IMR-90 (cell line): ENCODE data around the gene DPYD. TPM values are rescaled to one million over a fixed set of nuclear protein-coding genes. Genes with fewer than 3 reads are reported as not detected.

Experiments
- ATAC-seq: fragments of 200-7000 bp; cut with Tn5 transposase; 2 replicates; pipeline ENCODE4 v1.9.1; 2020; ENCODE audit warnings: low read depth, mild to moderate bottlenecking, moderate library complexity
- BruUV-seq: library from RNA; stranded (reverse); fragments of 400-500 nt; replicated peaks from 2 replicates; lab custom pipeline; 2021; lab: Mats Ljungman, UMichigan
- CTCF ChIA-PET: fragments of 300-600 bp; formaldehyde crosslinking; extraction: SDS; loops from one replicate; lab custom pipeline; 2021; ENCODE audit warnings: antibody characterized with exemption; lab: Yijun Ruan, JAX
- POLR2A ChIA-PET: fragments of 300-600 bp; sonication (Branson Sonifier 250); formaldehyde crosslinking; loops from one replicate; lab custom pipeline; 2022; ENCODE audit warnings: antibody characterized with exemption; ENCODE audit not compliant: unreplicated experiment; lab: Charles Lee
- DNase-seq: peaks from one replicate; pipeline ENCODE4 v3.0.0; 2013
- H2AFZ ChIP-seq: replicated peaks from 2 replicates; pipeline ENCODE3; 2013; ENCODE audit warnings: low read length, mild to moderate bottlenecking; ENCODE audit not compliant: poor library complexity
- H2AK5ac ChIP-seq: 2 replicates; pipeline ENCODE4 v1.6.1; 2013; ENCODE audit warnings: low read depth, low read length, inconsistent platforms
- H2AK9ac ChIP-seq: replicated peaks from 2 replicates; pipeline ENCODE3; 2013; ENCODE audit warnings: mild to moderate bottlenecking, low read depth, low read length, moderate library complexity; ENCODE audit not compliant: poor library complexity
- H2BK120ac ChIP-seq: 2 replicates; pipeline ENCODE4 v1.6.1; 2013; ENCODE audit warnings: low read depth, low read length, inconsistent platforms
- H2BK15ac ChIP-seq: 3 replicates; pipeline ENCODE4 v1.6.1; 2013; ENCODE audit warnings: low read depth, low read length, inconsistent platforms
- H2BK20ac ChIP-seq: 2 replicates; pipeline ENCODE4 v1.6.1; 2013; ENCODE audit warnings: low read depth, mild to moderate bottlenecking, inconsistent platforms, low read length, moderate library complexity
- H2BK5ac ChIP-seq: 2 replicates; pipeline ENCODE4 v1.6.1; 2013; ENCODE audit warnings: mild to moderate bottlenecking, low read depth, low read length, inconsistent platforms; ENCODE audit not compliant: poor library complexity, severe bottlenecking
- H3K14ac ChIP-seq: replicated peaks from 2 replicates; pipeline ENCODE4 v1.6.1; 2013; ENCODE audit warnings: low read depth, low read length, inconsistent platforms
- H3K18ac ChIP-seq: 2 replicates; pipeline ENCODE4 v1.6.1; 2013; ENCODE audit warnings: low read depth, low read length, control low read depth
- H3K23ac ChIP-seq: 2 replicates; pipeline ENCODE4 v1.6.1; 2013; ENCODE audit warnings: low read depth, low read length, inconsistent platforms
- H3K27ac ChIP-seq: 2 replicates; pipeline ENCODE4 v1.5.1; 2013; ENCODE audit warnings: mild to moderate bottlenecking, control low read depth, low read length; ENCODE audit not compliant: insufficient read depth
- H3K27me3 ChIP-seq: 2 replicates; pipeline ENCODE4 v1.6.1; 2013; ENCODE audit warnings: low read length; ENCODE audit not compliant: control insufficient read depth, insufficient read depth
- H3K36me3 ChIP-seq: 2 replicates; pipeline ENCODE4 v1.6.1; 2013; ENCODE audit warnings: low read length, mixed read lengths; ENCODE audit not compliant: control insufficient read depth, insufficient read depth
- H3K4ac ChIP-seq: 2 replicates; pipeline ENCODE4 v1.6.1; 2013; ENCODE audit warnings: low read depth, low read length, inconsistent platforms
- H3K4me1 ChIP-seq: 2 replicates; pipeline ENCODE4 v1.6.1; 2013; ENCODE audit warnings: low read length, mixed read lengths; ENCODE audit not compliant: control insufficient read depth, insufficient read depth
- H3K4me2 ChIP-seq: 2 replicates; pipeline ENCODE4 v1.6.1; 2013; ENCODE audit warnings: low read depth, mild to moderate bottlenecking, control low read depth, low read length, moderate library complexity
- H3K4me3 ChIP-seq: 2 replicates; pipeline ENCODE4 v1.5.1; 2013; ENCODE audit warnings: low read depth, mild to moderate bottlenecking, control low read depth, low read length, moderate library complexity; ENCODE audit not compliant: insufficient read depth
- H3K56ac ChIP-seq: 2 replicates; pipeline ENCODE4 v1.6.1; 2013; ENCODE audit warnings: low read length, inconsistent platforms; ENCODE audit not compliant: insufficient read depth; ENCODE audit errors: extremely low read depth
- H3K79me1 ChIP-seq, 2 experiments: 2 replicates each; pipeline ENCODE4 v1.6.1; 2013; ENCODE audit warnings: low read length in 2 of 2, inconsistent platforms in 1 of 2, low read depth in 1 of 2
- H3K9ac ChIP-seq: 2 replicates; pipeline ENCODE4 v1.6.1; 2013; ENCODE audit warnings: low read depth, low read length, control low read depth
- H3K9me1 ChIP-seq: 2 replicates; pipeline ENCODE4 v1.6.1; 2013; ENCODE audit warnings: low read length, inconsistent platforms; ENCODE audit not compliant: insufficient read depth
- H3K9me3 ChIP-seq: 2 replicates; pipeline ENCODE4 v1.6.1; 2013; ENCODE audit warnings: low read length; ENCODE audit not compliant: control insufficient read depth, insufficient read depth
- H4K20me1 ChIP-seq: 2 replicates; pipeline ENCODE4 v1.6.1; 2013; ENCODE audit warnings: low read length, inconsistent platforms; ENCODE audit not compliant: insufficient read depth
- H4K5ac ChIP-seq: 2 replicates; pipeline ENCODE4 v1.6.1; 2013; ENCODE audit warnings: mild to moderate bottlenecking, low read depth, low read length, control low read depth
- H4K8ac ChIP-seq, 2 experiments: 2 replicates each; pipeline ENCODE4 v1.6.1; 2013; ENCODE audit warnings: low read depth in 2 of 2, low read length in 2 of 2, control low read depth in 1 of 2, inconsistent platforms in 1 of 2
- H4K91ac ChIP-seq: 2 replicates; pipeline ENCODE4 v1.6.1; 2013; ENCODE audit warnings: low read depth, low read length, inconsistent platforms; ENCODE audit not compliant: insufficient read depth
- BHLHE40 ChIP-seq: fragments of 150-350 bp; IDR thresholded peaks from 2 replicates; pipeline ENCODE4 v1.6.1; 2016; ENCODE audit warnings: mild to moderate bottlenecking, low read depth, low read length
- CEBPB ChIP-seq: IDR thresholded peaks from 2 replicates; pipeline ENCODE4 v1.6.1; 2012; ENCODE audit warnings: low read depth, low read length, improper control_type of control experiment
- MXI1 ChIP-seq: IDR thresholded peaks from 2 replicates; pipeline ENCODE4 v1.6.1; 2012; ENCODE audit warnings: low read depth, mild to moderate bottlenecking, low read length, moderate library complexity, borderline replicate concordance
- NFE2L2 ChIP-seq: fragments of 150-350 bp; IDR thresholded peaks from 2 replicates; pipeline ENCODE4 v1.6.1; 2016; ENCODE audit warnings: low read depth, mild to moderate bottlenecking, low read length
- RAD21 ChIP-seq: IDR thresholded peaks from 2 replicates; pipeline ENCODE4 v1.6.1; 2012; ENCODE audit warnings: low read length, improper control_type of control experiment
- WGBS, 2 experiments: methylation state at CpG; one replicate each; pipeline versions ENCODE4 v1.1.5 to v1.1.7; 2013; ENCODE audit warnings: missing lambda C conversion rate in 2 of 2; ENCODE audit not compliant: insufficient read length in 1 of 2; ENCODE audit errors: extremely low coverage in 2 of 2; 5-methylcytosine and 5-hydroxymethylcytosine counted together
- dilution Hi-C: fragments of 300-500 bp; cut with HindIII; formaldehyde crosslinking; loops from one replicate; pipeline ENCODE4 v1.14.3; 2018; ENCODE audit warnings: low sequenced_read_pairs; ENCODE audit not compliant: unreplicated experiment
- in situ Hi-C: fragments of 300-500 bp; cut with MboI; formaldehyde crosslinking; loops from 3 replicates; pipeline ENCODE4 v1.14.3; 2019; ENCODE audit warnings: low sequenced_read_pairs, inconsistent platforms, mixed read lengths
- intact Hi-C: fragments of 100-400 bp; cut with micrococcal nuclease; formaldehyde crosslinking; loops from 2 replicates; pipeline ENCODE4 v1.10.0; 2022
- polyA plus RNA-seq, 3 experiments: library from polyadenylated mRNA; depleted of rRNA; stranded (reverse); fragments of >200 nt; gene quantifications; 2 replicates each; pipeline ENCODE4 v1.2.3, GENCODE V29; 2012; ENCODE audit warnings: low replicate concordance in 1 of 3
- total RNA-seq: library from RNA; depleted of rRNA; stranded (reverse); fragments of >200 nt; gene quantifications from 2 replicates; pipeline ENCODE4 v1.2.3, GENCODE V29; 2012
- TF ChIP-seq, protein P1 (sequence below): fragments of 150-350 bp; IDR thresholded peaks from 2 replicates; pipeline ENCODE4 v1.6.1; 2017; ENCODE audit warnings: mild to moderate bottlenecking, antibody characterized with exemption, low read length, low read depth
- TF ChIP-seq, protein P2 (sequence below): fragments of 150-350 bp; IDR thresholded peaks from 2 replicates; pipeline ENCODE4 v1.6.1; 2016; ENCODE audit warnings: low read depth, mild to moderate bottlenecking, low read length, moderate library complexity, borderline replicate concordance
- TF ChIP-seq, protein P3 (sequence below): conservative IDR thresholded peaks from 2 replicates; pipeline ENCODE4 v1.5.1; 2012; ENCODE audit warnings: mild to moderate bottlenecking, low read depth, low read length, improper control_type of control experiment

DPYD gene
- total and polyA plus RNA-seq, 2 of the 4 experiments (the other 2 are of a cell fraction) = 9.3 to 47.3 TPM

DNA sequence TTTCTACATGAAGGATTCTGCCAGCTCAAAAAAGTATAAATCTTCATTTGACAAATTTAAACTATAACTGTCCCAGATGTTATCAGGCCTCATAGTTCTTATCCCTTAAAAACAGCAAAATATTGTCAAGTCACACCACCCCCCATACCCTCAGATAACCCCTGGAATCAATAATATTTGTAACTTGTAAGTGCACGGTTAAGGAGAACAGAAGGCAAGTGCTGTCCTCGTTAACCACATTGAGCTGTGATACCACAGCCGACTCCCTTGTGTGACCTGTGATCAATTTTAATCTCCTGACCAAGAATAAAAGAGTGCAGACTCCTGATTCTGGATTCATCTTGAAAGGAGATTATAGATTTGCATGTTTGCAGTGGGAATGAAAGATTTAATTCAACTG, 310.7 kb downstream of the DPYD start:
- H3K9ac ChIP-seq = no peak overlapping the region
- no peak overlapping the region for H4K8ac ChIP-seq
- DNase-seq = no peak
- H3K4me2 ChIP-seq = no peak overlapping the region
- TF ChIP-seq, protein P1, sequence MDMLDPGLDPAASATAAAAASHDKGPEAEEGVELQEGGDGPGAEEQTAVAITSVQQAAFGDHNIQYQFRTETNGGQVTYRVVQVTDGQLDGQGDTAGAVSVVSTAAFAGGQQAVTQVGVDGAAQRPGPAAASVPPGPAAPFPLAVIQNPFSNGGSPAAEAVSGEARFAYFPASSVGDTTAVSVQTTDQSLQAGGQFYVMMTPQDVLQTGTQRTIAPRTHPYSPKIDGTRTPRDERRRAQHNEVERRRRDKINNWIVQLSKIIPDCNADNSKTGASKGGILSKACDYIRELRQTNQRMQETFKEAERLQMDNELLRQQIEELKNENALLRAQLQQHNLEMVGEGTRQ = no peak
- TF ChIP-seq RAD21 (no peak), BHLHE40 (no peak), NFE2L2 (no peak), MXI1 (no peak), CEBPB (no peak)
- TF ChIP-seq, protein P2, sequence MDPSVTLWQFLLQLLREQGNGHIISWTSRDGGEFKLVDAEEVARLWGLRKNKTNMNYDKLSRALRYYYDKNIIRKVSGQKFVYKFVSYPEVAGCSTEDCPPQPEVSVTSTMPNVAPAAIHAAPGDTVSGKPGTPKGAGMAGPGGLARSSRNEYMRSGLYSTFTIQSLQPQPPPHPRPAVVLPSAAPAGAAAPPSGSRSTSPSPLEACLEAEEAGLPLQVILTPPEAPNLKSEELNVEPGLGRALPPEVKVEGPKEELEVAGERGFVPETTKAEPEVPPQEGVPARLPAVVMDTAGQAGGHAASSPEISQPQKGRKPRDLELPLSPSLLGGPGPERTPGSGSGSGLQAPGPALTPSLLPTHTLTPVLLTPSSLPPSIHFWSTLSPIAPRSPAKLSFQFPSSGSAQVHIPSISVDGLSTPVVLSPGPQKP = no peak
- TF ChIP-seq, protein P3, sequence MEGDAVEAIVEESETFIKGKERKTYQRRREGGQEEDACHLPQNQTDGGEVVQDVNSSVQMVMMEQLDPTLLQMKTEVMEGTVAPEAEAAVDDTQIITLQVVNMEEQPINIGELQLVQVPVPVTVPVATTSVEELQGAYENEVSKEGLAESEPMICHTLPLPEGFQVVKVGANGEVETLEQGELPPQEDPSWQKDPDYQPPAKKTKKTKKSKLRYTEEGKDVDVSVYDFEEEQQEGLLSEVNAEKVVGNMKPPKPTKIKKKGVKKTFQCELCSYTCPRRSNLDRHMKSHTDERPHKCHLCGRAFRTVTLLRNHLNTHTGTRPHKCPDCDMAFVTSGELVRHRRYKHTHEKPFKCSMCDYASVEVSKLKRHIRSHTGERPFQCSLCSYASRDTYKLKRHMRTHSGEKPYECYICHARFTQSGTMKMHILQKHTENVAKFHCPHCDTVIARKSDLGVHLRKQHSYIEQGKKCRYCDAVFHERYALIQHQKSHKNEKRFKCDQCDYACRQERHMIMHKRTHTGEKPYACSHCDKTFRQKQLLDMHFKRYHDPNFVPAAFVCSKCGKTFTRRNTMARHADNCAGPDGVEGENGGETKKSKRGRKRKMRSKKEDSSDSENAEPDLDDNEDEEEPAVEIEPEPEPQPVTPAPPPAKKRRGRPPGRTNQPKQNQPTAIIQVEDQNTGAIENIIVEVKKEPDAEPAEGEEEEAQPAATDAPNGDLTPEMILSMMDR = no peak
- H3K36me3 ChIP-seq = no peaks in the 10 kb centered on the region
- no peak overlapping the region for H2AFZ ChIP-seq
- H3K4ac ChIP-seq = no peak overlapping the region
- POLR2A ChIA-PET = no interaction called here
- H2AK9ac ChIP-seq = no peak overlapping the region
- no peaks in the 10 kb centered on the region for H4K20me1 ChIP-seq
- CTCF ChIA-PET = no interaction called here
- H3K18ac ChIP-seq = no peak overlapping the region
- no peaks in the 10 kb centered on the region for H3K79me1 ChIP-seq
- no peak overlapping the region for H4K91ac ChIP-seq
- no peak overlapping the region for H3K56ac ChIP-seq
- H4K5ac ChIP-seq = no peak overlapping the region
- no peak for ATAC-seq
- no peak overlapping the region for H3K4me3 ChIP-seq
- no CpG with 5 or more reads among the region's 3 CpGs for WGBS, 2 experiments
- H2BK20ac ChIP-seq = no peak overlapping the region
- H3K27ac ChIP-seq = no peak overlapping the region
- no peaks in the 10 kb centered on the region for H3K9me3 ChIP-seq
- no peak overlapping the region for H2AK5ac ChIP-seq
- H2BK120ac ChIP-seq = no peak overlapping the region
- dilution Hi-C loops = no loop called here
- in situ Hi-C loops = no loop called here
- no peak overlapping the region for H3K23ac ChIP-seq
- H3K14ac ChIP-seq = no peak overlapping the region
- no peaks in the 10 kb centered on the region for H3K4me1 ChIP-seq
- no peak overlapping the region for H2BK5ac ChIP-seq
- no peak overlapping the region for H2BK15ac ChIP-seq
- no peaks in the 10 kb centered on the region for H3K9me1 ChIP-seq
- BruUV-seq = no TSS peak
- intact Hi-C loops = no loop called here
- no peaks in the 10 kb centered on the region for H3K27me3 ChIP-seq
